ENCODE data around the gene GOPC. TPM values are rescaled to one million over a fixed set of nuclear protein-coding genes. Genes with fewer than 3 reads are reported as not detected.

GOPC gene
- total RNA-seq, 1 experiment from 2014 or later = 18.7 TPM

DNA sequence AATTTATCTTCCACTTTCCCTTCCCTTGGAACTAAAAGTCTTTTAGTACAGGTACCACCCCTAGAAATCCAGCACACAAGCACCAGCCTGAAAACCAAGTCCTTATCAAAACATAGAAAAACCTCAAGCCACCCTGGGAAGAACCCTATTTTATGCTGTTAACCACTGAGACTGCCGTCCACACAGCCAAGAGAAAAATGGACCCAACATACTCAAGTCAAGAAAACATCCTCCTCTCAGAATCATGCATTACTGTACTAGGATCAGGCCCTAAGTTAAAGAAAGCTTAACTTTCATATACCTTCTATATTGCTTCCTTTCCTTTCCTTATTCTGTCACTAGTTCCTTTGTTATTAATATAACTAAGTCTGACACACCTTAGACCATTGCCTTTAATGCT is 16.9 kb upstream of the GOPC start:
- Histone ChIP-seq H3K4me1 (ENCODE audit: insufficient read depth, low read length) (peaks cover 2% of the 10 kb centered on the region; the same call in 1 of the 2 replicates), H2AK5ac (ENCODE audit: insufficient read length, low read length) (no peak overlapping the region), H4K20me1 (ENCODE audit: control insufficient read depth, insufficient read depth, insufficient read length) (no peaks in the 10 kb centered on the region), H3K9me3 (ENCODE audit: control insufficient read depth, low read depth, low read length) (peaks cover 5% of the 10 kb centered on the region), H3K79me2 (ENCODE audit: insufficient read depth, low read length) (no peaks in the 10 kb centered on the region), H3T11ph (ENCODE audit: low read length) (no peak overlapping the region), H4K5ac (ENCODE audit: insufficient read length, low read depth, low read length) (no peak overlapping the region), H3K4ac (ENCODE audit: low read depth, low read length) (no peak overlapping the region), H3K23me2 (ENCODE audit: insufficient read length, low read depth, low read length, poor library complexity, severe bottlenecking) (peaks cover 3% of the 10 kb centered on the region), H2BK20ac (ENCODE audit: low read depth, low read length, poor library complexity, severe bottlenecking) (no peak overlapping the region), H3K56ac (ENCODE audit: insufficient read length, low read depth, low read length) (no peak overlapping the region), H4K8ac (replicated peaks; ENCODE audit: insufficient read length, low read depth, low read length) (no peak overlapping the region), H3K27me3 (ENCODE audit: insufficient read depth, low read length) (no peaks in the 10 kb centered on the region), H3K14ac (ENCODE audit: insufficient read depth, low read length) (no peak overlapping the region), H2BK12ac (ENCODE audit: insufficient read length, low read depth, low read length) (no peak overlapping the region), H4K91ac (ENCODE audit: insufficient read length, low read depth, low read length) (no peak overlapping the region), H3K18ac (ENCODE audit: insufficient read length, low read depth, low read length) (no peak overlapping the region), H2BK120ac (ENCODE audit: low read depth, low read length, poor library complexity, severe bottlenecking) (no peak overlapping the region), H2BK15ac (ENCODE audit: low read depth, low read length) (no peak overlapping the region), H3K23ac (ENCODE audit: insufficient read length, low read depth, low read length) (no peak overlapping the region), H3K4me2 (ENCODE audit: insufficient read depth, insufficient read length, low read length) (no peak overlapping the region), H2AFZ (ENCODE audit: low read length) (no peak overlapping the region), H2BK5ac (ENCODE audit: insufficient read length, low read length) (no peak overlapping the region), H3K79me1 (ENCODE audit: insufficient read depth, low read depth, low read length, poor library complexity, severe bottlenecking) (no peaks in the 10 kb centered on the region), H3K27ac (ENCODE audit: insufficient read length, low read depth, low read length) (no peak overlapping the region), H3K9ac (ENCODE audit: extremely low read depth, insufficient read length, low read length) (no peak overlapping the region)
- no peak for DNase-seq
- Mint-ChIP-seq H3K27ac (0 out of 7 replicates have a peak overlapping the region, but pooled peaks of 1 of the 3 experiments have one; percentile 7), H3K9me3 (peaks cover 19 to 21% of the 10 kb centered on the region in 2 experiments), H3K27me3 (ENCODE audit: low read depth) (peaks cover 4% of the 10 kb centered on the region; the same call in 1 of the 2 replicates), H3K36me3 (ENCODE audit: insufficient read depth in 1 of 3, low read depth in 3 of 3) (peaks cover 8 to 10% (median 10%) of the 10 kb centered on the region in 3 experiments), H3K4me3 (no peak overlapping the region), H3K4me1 (peaks cover 25 to 29% of the 10 kb centered on the region in 2 experiments)
- no CpG with 5 or more reads among the region's 1 CpG for WGBS (ENCODE audit: extremely low coverage, insufficient read length, low lambda C conversion rate)
- TF ChIP-seq, protein P1, sequence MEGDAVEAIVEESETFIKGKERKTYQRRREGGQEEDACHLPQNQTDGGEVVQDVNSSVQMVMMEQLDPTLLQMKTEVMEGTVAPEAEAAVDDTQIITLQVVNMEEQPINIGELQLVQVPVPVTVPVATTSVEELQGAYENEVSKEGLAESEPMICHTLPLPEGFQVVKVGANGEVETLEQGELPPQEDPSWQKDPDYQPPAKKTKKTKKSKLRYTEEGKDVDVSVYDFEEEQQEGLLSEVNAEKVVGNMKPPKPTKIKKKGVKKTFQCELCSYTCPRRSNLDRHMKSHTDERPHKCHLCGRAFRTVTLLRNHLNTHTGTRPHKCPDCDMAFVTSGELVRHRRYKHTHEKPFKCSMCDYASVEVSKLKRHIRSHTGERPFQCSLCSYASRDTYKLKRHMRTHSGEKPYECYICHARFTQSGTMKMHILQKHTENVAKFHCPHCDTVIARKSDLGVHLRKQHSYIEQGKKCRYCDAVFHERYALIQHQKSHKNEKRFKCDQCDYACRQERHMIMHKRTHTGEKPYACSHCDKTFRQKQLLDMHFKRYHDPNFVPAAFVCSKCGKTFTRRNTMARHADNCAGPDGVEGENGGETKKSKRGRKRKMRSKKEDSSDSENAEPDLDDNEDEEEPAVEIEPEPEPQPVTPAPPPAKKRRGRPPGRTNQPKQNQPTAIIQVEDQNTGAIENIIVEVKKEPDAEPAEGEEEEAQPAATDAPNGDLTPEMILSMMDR (conservative IDR thresholded peaks at IDR 0.05) = no peak

Data from H9 (cell line).